ENCODE measurements around the gene MTARC2. TPM values are rescaled to one million over a fixed set of nuclear protein-coding genes. Genes with fewer than 3 reads are reported as not detected.
A peak's percentile ranks its signal among the peaks of the same experiment; 100 is the strongest.

The MTARC2 gene
- total and polyA plus RNA-seq, 2 of the 13 experiments (the other 11 are each of a cell fraction or from before 2014, with no cell fraction given) = 8.5 to 10.1 TPM

DNA sequence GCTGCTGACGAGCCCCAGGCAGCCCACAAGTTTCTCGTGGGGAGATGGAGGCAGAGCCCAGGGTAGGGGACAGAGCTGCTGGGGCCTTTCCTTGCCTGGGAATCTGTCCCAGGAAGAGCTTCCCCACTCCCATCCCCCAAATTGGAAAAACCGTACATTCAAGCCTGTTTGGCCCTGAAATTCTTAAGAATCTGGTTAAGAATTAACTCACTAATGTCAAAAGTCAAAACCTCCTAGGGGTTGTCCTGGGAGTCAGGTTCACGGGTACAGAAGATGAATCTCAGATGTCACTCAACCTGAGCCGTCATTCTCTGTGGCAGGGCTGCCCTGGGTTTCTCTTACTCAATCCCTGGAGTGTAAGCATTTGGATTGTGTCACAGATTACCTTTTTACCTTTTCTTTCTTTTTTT, 49.5 kb upstream of the MTARC2 start (continued):
- TF ChIP-seq, protein P1, sequence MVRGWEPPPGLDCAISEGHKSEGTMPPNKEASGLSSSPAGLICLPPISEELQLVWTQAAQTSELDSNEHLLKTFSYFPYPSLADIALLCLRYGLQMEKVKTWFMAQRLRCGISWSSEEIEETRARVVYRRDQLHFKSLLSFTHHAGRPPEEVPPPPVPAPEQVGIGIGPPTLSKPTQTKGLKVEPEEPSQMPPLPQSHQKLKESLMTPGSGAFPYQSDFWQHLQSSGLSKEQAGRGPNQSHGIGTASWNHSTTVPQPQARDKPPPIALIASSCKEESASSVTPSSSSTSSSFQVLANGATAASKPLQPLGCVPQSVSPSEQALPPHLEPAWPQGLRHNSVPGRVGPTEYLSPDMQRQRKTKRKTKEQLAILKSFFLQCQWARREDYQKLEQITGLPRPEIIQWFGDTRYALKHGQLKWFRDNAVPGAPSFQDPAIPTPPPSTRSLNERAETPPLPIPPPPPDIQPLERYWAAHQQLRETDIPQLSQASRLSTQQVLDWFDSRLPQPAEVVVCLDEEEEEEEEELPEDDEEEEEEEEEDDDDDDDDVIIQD (CRISPR knock-in tag; IDR thresholded peaks at IDR 0.05; ENCODE audit: low read depth) = no peak
- peak; percentile 82 for TF ChIP-seq ZEB1 (IDR thresholded peaks at IDR 0.05; ENCODE audit: insufficient replicate concordance, low read depth)
- TF ChIP-seq, protein P2, sequence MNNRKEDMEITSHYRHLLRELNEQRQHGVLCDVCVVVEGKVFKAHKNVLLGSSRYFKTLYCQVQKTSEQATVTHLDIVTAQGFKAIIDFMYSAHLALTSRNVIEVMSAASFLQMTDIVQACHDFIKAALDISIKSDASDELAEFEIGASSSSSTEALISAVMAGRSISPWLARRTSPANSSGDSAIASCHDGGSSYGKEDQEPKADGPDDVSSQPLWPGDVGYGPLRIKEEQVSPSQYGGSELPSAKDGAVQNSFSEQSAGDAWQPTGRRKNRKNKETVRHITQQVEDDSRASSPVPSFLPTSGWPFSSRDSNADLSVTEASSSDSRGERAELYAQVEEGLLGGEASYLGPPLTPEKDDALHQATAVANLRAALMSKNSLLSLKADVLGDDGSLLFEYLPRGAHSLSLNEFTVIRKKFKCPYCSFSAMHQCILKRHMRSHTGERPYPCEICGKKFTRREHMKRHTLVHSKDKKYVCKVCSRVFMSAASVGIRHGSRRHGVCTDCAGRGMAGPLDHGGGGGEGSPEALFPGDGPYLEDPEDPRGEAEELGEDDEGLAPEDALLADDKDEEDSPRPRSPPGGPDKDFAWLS (CRISPR knock-in tag; IDR thresholded peaks at IDR 0.05; ENCODE audit: borderline replicate concordance) = no peak
- TF ChIP-seq FOXA3 (CRISPR knock-in tag; IDR thresholded peaks at IDR 0.05) = no peak
- no peak for TF ChIP-seq NRL (CRISPR knock-in tag; IDR thresholded peaks at IDR 0.05; ENCODE audit: borderline replicate concordance)
- no peak for TF ChIP-seq NFE2L1 (CRISPR knock-in tag; IDR thresholded peaks at IDR 0.05; ENCODE audit: borderline replicate concordance)
- no peak for TF ChIP-seq MLLT10 (CRISPR knock-in tag; IDR thresholded peaks at IDR 0.05)
- no peak for TF ChIP-seq ZNF343 (CRISPR knock-in tag; IDR thresholded peaks at IDR 0.05)
- no peak for TF ChIP-seq ZNF788 (CRISPR knock-in tag; IDR thresholded peaks at IDR 0.05; ENCODE audit: borderline replicate concordance)
- TF ChIP-seq, protein P3, sequence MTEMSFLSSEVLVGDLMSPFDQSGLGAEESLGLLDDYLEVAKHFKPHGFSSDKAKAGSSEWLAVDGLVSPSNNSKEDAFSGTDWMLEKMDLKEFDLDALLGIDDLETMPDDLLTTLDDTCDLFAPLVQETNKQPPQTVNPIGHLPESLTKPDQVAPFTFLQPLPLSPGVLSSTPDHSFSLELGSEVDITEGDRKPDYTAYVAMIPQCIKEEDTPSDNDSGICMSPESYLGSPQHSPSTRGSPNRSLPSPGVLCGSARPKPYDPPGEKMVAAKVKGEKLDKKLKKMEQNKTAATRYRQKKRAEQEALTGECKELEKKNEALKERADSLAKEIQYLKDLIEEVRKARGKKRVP (CRISPR knock-in tag; IDR thresholded peaks at IDR 0.05) = no peak
- no peak for TF ChIP-seq ZNF510 (CRISPR knock-in tag; IDR thresholded peaks at IDR 0.05; ENCODE audit: low read depth)
- TF ChIP-seq RNF2 (conservative IDR thresholded peaks at IDR 0.05; ENCODE audit: low read depth) = no peak
- no peak for TF ChIP-seq ZNF703 (CRISPR knock-in tag; IDR thresholded peaks at IDR 0.05; ENCODE audit: borderline replicate concordance)
- TF ChIP-seq, protein P4, sequence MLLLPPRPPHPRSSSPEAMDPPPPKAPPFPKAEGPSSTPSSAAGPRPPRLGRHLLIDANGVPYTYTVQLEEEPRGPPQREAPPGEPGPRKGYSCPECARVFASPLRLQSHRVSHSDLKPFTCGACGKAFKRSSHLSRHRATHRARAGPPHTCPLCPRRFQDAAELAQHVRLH (CRISPR knock-in tag; IDR thresholded peaks at IDR 0.05; ENCODE audit: borderline replicate concordance, low read depth) = no peak
- 0 out of 2 replicates have a peak, but pooled peaks have one; percentile 48 for TF ChIP-seq CREM (IDR thresholded peaks at IDR 0.05)
- no peak for TF ChIP-seq CREM (CRISPR knock-in tag; IDR thresholded peaks at IDR 0.05)
- no peak for TF ChIP-seq ZNF12 (CRISPR knock-in tag; IDR thresholded peaks at IDR 0.05)
- no peak for TF ChIP-seq IRX3 (CRISPR knock-in tag; IDR thresholded peaks at IDR 0.05; ENCODE audit: borderline replicate concordance, low read depth)
- TF ChIP-seq, protein P5, sequence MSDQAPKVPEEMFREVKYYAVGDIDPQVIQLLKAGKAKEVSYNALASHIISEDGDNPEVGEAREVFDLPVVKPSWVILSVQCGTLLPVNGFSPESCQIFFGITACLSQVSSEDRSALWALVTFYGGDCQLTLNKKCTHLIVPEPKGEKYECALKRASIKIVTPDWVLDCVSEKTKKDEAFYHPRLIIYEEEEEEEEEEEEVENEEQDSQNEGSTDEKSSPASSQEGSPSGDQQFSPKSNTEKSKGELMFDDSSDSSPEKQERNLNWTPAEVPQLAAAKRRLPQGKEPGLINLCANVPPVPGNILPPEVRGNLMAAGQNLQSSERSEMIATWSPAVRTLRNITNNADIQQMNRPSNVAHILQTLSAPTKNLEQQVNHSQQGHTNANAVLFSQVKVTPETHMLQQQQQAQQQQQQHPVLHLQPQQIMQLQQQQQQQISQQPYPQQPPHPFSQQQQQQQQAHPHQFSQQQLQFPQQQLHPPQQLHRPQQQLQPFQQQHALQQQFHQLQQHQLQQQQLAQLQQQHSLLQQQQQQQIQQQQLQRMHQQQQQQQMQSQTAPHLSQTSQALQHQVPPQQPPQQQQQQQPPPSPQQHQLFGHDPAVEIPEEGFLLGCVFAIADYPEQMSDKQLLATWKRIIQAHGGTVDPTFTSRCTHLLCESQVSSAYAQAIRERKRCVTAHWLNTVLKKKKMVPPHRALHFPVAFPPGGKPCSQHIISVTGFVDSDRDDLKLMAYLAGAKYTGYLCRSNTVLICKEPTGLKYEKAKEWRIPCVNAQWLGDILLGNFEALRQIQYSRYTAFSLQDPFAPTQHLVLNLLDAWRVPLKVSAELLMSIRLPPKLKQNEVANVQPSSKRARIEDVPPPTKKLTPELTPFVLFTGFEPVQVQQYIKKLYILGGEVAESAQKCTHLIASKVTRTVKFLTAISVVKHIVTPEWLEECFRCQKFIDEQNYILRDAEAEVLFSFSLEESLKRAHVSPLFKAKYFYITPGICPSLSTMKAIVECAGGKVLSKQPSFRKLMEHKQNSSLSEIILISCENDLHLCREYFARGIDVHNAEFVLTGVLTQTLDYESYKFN (CRISPR knock-in tag; conservative IDR thresholded peaks at IDR 0.05) = peak; percentile 80
- TF ChIP-seq KLF15 (CRISPR knock-in tag; IDR thresholded peaks at IDR 0.05; ENCODE audit: borderline replicate concordance) = no peak
- no peak for TF ChIP-seq TCF7 (IDR thresholded peaks at IDR 0.05; ENCODE audit: low read depth)
- peak; percentile 72 for TF ChIP-seq HMG20B (CRISPR knock-in tag; conservative IDR thresholded peaks at IDR 0.05)
- no peak for TF ChIP-seq HNRNPH1 (optimal IDR thresholded peaks at IDR 0.05; ENCODE audit: low read depth, low read length)
- TF ChIP-seq ZSCAN31 (CRISPR knock-in tag; IDR thresholded peaks at IDR 0.05; ENCODE audit: low read depth) = no peak

Data from HepG2 (cell line).